Upper lobe of left lung (tissue), 4 donors: Measurements from ENCODE around the gene TTPAL.

Experiments
- POLR2A ChIP-seq, 4 donors: fragments of 450-650 bp; IDR thresholded peaks; one replicate each; pipeline ENCODE4 v1.5.1; 2016 to 2017; ENCODE audit warnings: antibody characterized with exemption in 4 of 4, mild to moderate bottlenecking in 2 of 4
- POLR2AphosphoS5 ChIP-seq, 2 donors: sonication (generic); formaldehyde crosslinking; IDR thresholded peaks; one replicate each; pipeline ENCODE4 v1.5.1; 2017; ENCODE audit warnings: antibody characterized with exemption in 2 of 2
- TF ChIP-seq, protein P1 (sequence below), 6 experiments: fragments of 450-650 bp in 4 of 6; fragments of 200-600 bp in 2 of 6; sonication (generic) in 2 of 6; IDR thresholded peaks; one replicate each; pipeline ENCODE4 v1.5.1; 2016 to 2019; ENCODE audit warnings: antibody characterized with exemption in 6 of 6

DNA sequence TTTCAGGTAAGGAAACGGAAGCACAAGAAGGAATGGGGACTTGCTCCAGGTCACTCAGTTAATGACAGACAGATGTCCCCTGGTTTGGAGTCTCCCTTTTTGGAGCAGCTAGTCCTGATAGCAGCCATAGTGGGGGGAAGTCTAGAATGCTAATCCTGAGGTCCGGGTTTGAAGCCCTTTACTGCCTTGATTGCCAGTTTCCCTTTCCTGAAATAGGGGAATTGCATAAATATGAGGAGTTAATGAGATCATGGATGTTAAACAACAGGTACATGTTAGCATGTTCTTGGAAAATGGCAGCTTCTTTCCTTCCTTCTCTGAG, 341 bp upstream of the TTPAL start:
- no peak for TF ChIP-seq POLR2AphosphoS5 (IDR thresholded peaks at IDR 0.05)
- no peak for TF ChIP-seq POLR2A (IDR thresholded peaks at IDR 0.05)
- TF ChIP-seq, protein P1, sequence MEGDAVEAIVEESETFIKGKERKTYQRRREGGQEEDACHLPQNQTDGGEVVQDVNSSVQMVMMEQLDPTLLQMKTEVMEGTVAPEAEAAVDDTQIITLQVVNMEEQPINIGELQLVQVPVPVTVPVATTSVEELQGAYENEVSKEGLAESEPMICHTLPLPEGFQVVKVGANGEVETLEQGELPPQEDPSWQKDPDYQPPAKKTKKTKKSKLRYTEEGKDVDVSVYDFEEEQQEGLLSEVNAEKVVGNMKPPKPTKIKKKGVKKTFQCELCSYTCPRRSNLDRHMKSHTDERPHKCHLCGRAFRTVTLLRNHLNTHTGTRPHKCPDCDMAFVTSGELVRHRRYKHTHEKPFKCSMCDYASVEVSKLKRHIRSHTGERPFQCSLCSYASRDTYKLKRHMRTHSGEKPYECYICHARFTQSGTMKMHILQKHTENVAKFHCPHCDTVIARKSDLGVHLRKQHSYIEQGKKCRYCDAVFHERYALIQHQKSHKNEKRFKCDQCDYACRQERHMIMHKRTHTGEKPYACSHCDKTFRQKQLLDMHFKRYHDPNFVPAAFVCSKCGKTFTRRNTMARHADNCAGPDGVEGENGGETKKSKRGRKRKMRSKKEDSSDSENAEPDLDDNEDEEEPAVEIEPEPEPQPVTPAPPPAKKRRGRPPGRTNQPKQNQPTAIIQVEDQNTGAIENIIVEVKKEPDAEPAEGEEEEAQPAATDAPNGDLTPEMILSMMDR (IDR thresholded peaks at IDR 0.05): no peak
